ENCODE measurements around the gene ADORA2A. TPM values are rescaled to one million over a fixed set of nuclear protein-coding genes. Genes with fewer than 3 reads are reported as not detected.

ADORA2A gene
- total and polyA plus RNA-seq, 3 donors from 2014 or later: 2.2 to 5.1 (median 2.5) TPM

DNA sequence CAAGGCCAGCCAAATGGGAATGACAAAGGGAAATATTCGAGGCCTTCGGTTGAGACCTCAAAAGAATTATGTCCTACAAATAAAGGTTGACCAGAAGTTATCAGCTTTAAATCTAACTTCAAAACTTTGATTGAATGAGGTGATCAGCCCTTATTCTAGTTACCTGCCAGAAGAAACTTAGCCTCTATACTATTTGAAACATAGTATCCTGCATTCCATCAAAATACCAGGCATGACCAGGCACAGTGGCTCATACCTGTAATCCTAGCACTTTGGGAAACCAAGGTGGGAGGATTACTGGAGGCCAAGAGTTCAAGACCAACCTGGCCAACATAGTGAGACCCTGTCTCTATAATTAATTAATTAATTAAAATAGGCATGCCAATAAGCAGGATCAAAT lies 44.3 kb upstream of the ADORA2A start:
- H3K4me3 ChIP-seq: no peak overlapping the region
- TF ChIP-seq, protein P1, sequence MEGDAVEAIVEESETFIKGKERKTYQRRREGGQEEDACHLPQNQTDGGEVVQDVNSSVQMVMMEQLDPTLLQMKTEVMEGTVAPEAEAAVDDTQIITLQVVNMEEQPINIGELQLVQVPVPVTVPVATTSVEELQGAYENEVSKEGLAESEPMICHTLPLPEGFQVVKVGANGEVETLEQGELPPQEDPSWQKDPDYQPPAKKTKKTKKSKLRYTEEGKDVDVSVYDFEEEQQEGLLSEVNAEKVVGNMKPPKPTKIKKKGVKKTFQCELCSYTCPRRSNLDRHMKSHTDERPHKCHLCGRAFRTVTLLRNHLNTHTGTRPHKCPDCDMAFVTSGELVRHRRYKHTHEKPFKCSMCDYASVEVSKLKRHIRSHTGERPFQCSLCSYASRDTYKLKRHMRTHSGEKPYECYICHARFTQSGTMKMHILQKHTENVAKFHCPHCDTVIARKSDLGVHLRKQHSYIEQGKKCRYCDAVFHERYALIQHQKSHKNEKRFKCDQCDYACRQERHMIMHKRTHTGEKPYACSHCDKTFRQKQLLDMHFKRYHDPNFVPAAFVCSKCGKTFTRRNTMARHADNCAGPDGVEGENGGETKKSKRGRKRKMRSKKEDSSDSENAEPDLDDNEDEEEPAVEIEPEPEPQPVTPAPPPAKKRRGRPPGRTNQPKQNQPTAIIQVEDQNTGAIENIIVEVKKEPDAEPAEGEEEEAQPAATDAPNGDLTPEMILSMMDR (IDR thresholded peaks at IDR 0.05): no peak
- no peak for TF ChIP-seq POLR2A (IDR thresholded peaks at IDR 0.05)
- H3K9me3 ChIP-seq: no peaks in the 10 kb centered on the region
- H3K4me1 ChIP-seq: no peaks in the 10 kb centered on the region
- H3K27ac ChIP-seq: no peak overlapping the region
- 54 to 69% methylated on average over 2 of the region's 2 CpGs for WGBS, 2 donors
- no peaks in the 10 kb centered on the region for H3K36me3 ChIP-seq (ENCODE audit: low read depth, missing control alignments)
- intact Hi-C loops (cut with DNase I; ENCODE audit: low total_unique reads): no loop called here
- DNase-seq: no peak
- H3K27me3 ChIP-seq: no peaks in the 10 kb centered on the region

DNA sequence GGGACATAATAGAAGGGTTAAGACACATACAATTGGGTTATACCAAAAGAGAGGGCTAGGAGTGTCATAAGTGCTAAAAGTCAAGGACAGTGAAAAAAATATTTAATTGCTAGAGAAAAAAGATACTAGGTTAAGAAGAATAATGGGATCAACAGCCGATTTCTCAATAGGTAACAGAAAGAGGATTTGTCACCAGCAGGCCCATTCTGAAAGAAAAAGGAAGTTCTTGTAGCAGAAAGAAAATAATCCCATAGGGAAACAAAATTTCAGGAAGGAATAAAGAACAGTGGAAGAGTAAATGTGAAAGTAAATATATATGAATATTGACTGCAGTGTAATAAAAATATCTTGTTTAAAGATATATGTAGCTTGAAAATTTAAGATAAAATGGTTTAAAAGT lies 43.3 kb upstream of the ADORA2A start:
- Histone ChIP-seq H3K4me1 (no peaks in the 10 kb centered on the region), H3K36me3 (ENCODE audit: low read depth, missing control alignments) (no peaks in the 10 kb centered on the region), H3K4me3 (no peak overlapping the region), H3K9me3 (no peaks in the 10 kb centered on the region), H3K27ac (no peak overlapping the region), H3K27me3 (no peaks in the 10 kb centered on the region)
- intact Hi-C loops (cut with DNase I; ENCODE audit: low total_unique reads): no loop called here
- TF ChIP-seq, protein P1 (IDR thresholded peaks at IDR 0.05): no peak
- no peak for TF ChIP-seq POLR2A (IDR thresholded peaks at IDR 0.05)
- WGBS, 2 donors: 83 to 87% methylated on average over 1 of the region's 1 CpG
- DNase-seq: no peak

DNA sequence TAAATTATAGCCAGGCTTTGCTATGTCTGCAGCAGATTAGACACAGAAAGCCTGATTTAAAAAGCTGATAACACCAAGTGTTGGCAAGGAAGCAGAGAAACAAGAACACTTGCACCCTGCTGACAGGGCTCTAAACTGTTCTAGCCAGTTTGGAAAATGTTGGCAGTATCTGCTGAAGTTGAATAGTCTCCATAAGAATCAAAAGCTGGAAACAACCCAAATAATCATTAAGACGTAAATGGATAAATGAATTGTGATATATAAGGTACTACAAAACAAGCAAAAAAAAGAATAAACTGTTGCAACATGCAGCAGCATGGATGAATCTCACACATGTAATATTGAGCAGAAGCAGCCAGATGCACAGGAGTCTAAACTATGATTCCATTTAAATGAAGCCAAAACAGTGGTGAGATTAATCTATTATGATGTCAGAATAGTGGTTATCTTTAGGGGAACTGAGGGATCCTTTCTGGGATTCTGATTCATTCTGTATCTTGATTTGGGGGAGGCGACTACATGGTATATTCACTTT lies 40.4 kb upstream of the ADORA2A start:
- H3K36me3 ChIP-seq (ENCODE audit: low read depth, missing control alignments): no peaks in the 10 kb centered on the region
- 79 to 82% methylated on average over 2 of the region's 2 CpGs for WGBS, 2 donors
- H3K9me3 ChIP-seq: no peaks in the 10 kb centered on the region
- intact Hi-C loops (cut with DNase I; ENCODE audit: low total_unique reads): no loop called here
- H3K4me1 ChIP-seq: peaks cover 22% of the 10 kb centered on the region
- H3K27me3 ChIP-seq: no peaks in the 10 kb centered on the region
- no peak for DNase-seq
- TF ChIP-seq POLR2A (IDR thresholded peaks at IDR 0.05): no peak
- TF ChIP-seq, protein P1 (IDR thresholded peaks at IDR 0.05): no peak
- H3K27ac ChIP-seq: no peak overlapping the region
- H3K4me3 ChIP-seq: no peak overlapping the region

DNA sequence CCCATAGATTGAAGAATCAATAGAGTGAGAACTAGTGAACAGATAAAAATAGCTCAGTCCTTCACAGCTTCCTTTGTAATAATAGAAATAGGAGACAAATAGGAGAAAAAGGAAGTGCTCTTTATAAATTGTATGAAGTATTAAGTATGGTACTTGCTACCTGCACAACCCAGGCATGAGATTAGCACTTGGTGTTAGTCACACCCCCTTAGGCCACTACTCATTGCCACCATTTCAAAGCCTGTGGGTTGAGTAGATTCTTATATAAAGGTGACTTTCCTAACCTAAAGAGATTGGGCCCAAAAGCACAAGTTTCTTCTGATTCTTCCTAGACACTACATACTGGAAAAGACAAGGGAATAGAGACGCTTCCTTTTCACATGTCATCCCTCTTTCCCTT lies 37.7 kb upstream of the ADORA2A start:
- Histone ChIP-seq H3K36me3 (ENCODE audit: low read depth, missing control alignments) (no peaks in the 10 kb centered on the region), H3K4me1 (peaks cover 22% of the 10 kb centered on the region), H3K27ac (peak overlapping the region; percentile 3 to 23), H3K9me3 (no peaks in the 10 kb centered on the region), H3K4me3 (no peak overlapping the region), H3K27me3 (no peaks in the 10 kb centered on the region)
- no peak for DNase-seq
- intact Hi-C loops (cut with DNase I; ENCODE audit: low total_unique reads): no loop called here
- TF ChIP-seq POLR2A (IDR thresholded peaks at IDR 0.05): no peak
- TF ChIP-seq, protein P1 (IDR thresholded peaks at IDR 0.05): no peak
- WGBS, 2 donors: 83 to 89% methylated on average over 1 of the region's 1 CpG

DNA sequence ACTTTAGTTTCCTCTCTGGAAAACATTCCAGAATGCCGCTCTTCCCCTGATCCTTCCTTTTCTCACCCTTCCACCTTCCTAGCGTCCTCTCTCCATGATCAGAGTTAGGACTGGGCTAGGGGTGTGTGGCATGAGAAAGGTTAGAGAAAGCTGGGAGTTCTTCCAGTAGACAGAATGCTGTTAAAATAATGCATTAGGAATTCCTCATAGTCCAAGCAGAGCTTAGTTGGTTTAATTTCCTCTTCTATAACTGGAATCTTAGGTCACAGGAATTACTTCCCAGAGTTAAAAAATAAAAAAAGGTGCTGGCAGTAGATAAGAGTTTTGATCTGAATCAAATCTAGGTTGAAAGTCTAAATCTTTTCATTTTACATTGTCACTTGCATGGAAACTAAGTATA lies 37.2 kb upstream of the ADORA2A start:
- DNase-seq: no peak
- peak overlapping the region; percentile 3 to 23 for H3K27ac ChIP-seq

More for the DNA sequence above, 37.2 kb upstream of the ADORA2A start:
- no peaks in the 10 kb centered on the region for H3K9me3 ChIP-seq
- intact Hi-C loops (cut with DNase I; ENCODE audit: low total_unique reads): no loop called here
- H3K4me3 ChIP-seq: no peak overlapping the region
- WGBS, 2 donors: 64 to 67% methylated on average over 2 of the region's 2 CpGs
- no peaks in the 10 kb centered on the region for H3K36me3 ChIP-seq (ENCODE audit: low read depth, missing control alignments)
- H3K4me1 ChIP-seq: peaks cover 22% of the 10 kb centered on the region
- H3K27me3 ChIP-seq: no peaks in the 10 kb centered on the region
- TF ChIP-seq POLR2A (IDR thresholded peaks at IDR 0.05): no peak
- TF ChIP-seq, protein P1 (IDR thresholded peaks at IDR 0.05): no peak
